NCI-H1092 (cell line): ENCODE data around the gene GNB1L.
"Not testable (repeated sequence)": the region's sequence is repeated elsewhere in the genome, so short reads cannot be mapped to it uniquely, and the experiment has no call there.

ENCODE experiments used
- DNase-seq: peaks from one replicate; lab custom pipeline; 2025; lab: John Stamatoyannopoulos, UW

The GNB1L gene

GRCh38 chr22:19889951-19890350 lies 35.3 kb upstream of the GNB1L start:
- DNase-seq: no peak

DNA sequence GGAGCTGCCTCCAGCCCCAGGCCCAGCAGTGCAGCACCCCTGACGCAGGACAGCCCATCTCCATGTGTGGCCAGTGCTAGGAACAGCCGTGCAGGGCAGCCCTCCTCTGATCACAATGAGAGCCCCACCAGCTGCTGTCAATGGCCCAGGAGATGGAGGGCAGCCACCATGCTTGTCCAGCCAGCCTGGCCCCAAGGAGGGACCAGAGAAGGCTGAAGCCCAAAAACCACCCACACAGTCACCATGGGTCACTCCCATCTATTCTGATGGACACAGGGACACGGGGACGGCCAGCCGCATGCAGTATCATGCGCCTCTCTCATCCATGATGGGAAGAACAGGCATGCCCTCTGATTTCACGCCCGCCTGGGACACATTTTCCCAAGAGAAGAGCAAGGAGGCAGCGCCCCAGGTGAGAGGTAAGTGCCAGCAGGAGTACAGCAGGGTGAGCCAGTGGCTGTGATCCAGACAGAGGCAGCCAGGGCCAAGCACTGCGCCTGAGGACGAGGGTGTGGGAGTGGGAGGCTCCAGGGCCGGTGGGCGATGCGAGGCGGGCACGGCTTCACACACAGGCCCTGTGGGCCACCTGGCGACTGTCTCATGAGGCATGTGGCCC lies 33.6 kb upstream of the GNB1L start:
- DNase-seq: no peak

GRCh38 chr22:19887256-19887985 lies 32.7 kb upstream of the GNB1L start:
- no peak for DNase-seq

DNA sequence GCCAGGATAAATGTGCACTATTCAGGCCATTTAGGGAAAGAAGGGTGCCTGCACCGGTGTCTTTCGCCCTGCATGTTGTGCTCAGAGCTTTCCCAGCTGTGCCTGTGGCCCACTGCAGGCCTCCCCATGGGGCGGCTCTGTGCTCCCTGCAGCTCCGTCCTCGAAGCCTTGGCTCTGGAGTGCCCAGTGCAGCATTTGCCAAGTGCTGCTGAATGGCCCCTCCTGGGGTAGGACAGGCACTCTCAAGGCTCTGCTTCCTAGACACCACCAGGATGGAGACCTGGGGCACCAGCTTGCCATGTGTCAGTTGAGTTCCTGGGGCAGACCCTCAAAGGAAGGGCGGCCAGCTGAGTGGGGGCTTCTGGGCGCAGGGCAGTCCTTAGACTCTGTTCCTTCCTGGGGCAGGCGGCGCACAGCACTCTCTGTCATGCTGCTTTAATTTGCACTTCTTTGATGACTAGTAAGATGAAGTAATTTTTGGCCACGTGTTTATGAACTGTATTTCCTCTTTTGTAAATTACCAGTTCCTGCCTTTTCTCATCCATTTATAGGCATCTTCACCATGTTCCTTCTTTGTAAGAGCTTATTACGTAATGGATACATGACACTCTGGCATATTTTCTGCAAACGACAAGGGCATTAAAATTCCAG lies 32.1 kb upstream of the GNB1L start:
- DNase-seq: no peak

DNA sequence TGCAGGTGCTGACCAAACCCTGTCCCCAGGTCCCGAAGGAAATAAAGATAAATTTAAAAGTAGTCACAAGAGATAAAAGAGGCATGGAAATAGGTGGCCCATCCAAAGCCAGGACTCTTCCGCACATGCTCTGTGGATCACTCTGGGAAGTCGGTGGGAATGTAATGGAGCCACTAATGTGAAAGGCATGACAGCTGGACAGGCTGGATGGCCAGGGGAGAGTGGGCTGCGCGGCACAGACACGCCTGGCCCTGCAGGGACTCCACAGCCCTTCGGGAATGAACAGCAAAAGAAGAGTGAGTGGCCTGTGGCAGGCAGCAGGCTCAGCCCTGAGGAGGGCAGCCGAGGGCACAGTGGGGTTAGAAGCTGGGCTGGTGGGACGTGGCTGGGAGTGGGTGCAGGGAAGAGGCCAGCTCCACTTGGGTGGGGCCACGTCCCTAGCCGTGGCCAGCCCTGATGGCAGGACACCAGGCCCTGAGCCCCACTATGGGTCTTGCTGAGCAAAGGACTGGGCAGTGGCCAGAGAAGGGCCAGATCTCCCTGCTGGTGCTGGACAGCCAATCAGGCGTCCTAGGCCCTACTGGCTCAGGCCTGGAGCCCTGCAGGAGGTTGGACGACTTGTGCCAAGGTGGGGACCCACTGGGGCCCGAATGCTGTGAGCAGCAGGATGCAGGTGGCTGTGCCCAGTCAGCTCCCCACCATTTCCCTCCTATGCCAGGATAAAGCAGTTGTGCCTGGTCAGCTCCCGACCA lies 31.3 kb upstream of the GNB1L start:
- no peak for DNase-seq

DNA sequence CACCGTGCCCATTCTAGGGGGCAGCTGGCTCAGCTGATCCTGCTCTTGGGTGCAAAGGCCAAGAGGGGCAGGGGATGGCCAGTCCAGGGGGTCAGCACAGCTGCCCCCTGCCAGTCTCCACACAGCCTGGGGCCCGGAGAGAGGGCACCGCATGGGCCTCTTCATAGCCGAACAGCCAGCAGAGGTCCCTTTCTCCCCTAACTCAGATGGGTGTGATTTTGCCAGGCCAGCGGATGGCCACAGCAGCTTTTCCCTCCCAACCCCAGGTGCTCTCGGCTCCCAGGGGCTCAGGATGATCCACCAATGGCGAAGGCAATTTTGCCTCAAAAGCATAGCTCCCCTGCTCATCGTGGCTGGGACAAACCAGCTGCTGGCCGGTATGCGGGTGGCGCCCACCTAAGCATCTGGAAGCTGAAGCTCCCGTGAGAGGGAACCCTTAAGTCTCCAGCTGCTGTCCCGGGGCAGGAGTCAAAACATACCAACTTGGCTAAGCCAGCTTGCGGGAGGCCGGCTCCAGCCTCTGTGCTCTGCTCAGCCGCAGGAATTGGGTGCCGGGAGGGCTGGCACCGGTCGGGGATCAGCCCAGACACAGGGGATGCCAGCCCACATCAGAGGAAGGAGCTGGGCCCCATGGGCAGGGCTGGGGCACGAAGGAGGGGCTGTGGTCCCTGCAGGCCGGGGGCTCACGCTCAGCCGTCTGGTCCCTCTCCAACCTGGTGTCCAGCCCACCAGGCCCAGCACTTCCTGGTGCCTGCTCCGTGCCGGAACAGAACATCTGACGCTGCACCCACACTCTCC lies 30.5 kb upstream of the GNB1L start:
- DNase-seq: no peak

GRCh38 chr22:19884161-19884953 lies 29.7 kb upstream of the GNB1L start:
- DNase-seq: no peak

- DNase-seq: not testable (repeated sequence)
Observed at GRCh38 chr22:19883446-19883845, 28.8 kb upstream of the GNB1L start.

DNA sequence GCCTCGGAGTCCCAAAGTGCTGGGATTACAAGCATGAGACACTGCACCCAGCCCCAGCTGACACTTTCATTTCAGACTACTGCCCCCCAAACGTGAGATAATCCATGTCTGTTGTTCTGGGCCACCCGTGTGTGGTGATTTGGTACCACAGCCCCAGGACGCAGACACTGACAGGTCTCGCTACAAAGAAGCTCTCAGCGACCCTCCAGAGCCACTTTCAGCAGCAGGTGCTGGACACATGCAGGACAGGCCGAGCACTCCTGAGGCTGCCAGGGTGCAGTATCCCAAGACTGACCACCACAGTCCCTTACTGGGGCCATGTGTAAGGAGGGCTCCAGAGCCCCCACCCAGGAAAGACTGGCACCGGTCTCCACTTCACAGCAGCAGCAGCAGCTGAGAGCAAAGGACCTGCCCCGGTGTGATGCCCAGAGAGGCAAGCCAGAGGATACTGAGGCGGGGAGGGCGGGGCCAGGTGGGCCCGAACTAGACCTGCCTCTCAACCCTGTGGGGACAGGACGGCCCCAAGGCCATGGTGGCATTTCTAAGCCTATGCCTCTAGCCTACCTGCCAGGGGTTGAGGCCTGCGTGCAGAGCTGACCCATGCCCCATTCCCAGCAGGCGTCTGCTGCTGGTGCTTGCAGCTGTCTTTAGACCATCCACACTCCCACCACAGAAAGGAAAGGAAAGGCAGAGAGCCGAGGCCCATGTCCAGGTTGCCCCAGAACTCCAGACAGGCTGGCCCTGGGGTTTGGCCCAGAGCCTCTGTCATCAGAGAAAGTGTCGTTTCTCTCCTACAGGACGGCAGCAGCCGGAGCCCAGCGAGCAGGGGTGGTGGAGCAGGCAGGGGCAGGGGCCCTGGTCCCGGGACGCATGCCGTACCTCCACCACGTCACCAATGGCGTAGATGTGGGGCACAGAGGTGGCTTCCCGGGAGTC lies 28.0 kb upstream of the GNB1L start:
- no peak for DNase-seq

DNA sequence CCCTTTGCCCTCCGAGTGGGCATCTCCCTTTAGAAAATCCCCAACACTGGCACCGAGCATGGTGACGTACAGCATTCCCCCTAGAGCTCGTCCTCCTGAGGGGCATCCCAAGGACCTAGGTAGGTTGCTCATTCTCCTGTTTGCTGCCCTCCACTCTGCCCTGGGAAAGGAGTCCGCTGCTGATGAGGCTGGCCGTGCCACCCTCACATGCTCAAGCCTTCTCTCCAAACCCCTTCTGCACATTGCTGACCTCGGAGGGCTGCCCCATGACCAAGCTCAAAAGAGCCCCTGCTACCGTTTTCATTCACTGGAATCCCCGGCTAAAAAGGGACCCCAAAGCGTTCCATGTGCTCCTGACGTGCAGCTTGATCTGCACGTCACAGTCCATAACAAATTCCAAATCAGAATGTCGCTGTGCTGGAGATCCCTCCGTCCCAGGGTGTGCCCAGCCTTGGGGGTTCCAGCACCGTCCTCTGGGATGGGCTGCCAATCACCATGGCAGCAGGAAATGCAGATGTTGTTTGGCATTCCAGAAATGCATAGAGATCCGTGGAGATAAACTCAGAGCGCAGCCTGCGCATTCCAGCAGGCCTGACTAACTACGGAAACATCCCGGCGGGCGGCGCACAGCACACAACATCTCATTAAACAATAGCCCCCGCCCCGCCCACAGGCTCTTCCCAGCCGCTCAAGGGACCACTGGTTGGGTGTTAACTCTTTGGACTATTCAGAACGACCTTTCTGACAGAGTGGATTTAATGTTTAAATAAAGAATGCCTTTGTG lies 26.3 kb upstream of the GNB1L start:
- no peak for DNase-seq

DNA sequence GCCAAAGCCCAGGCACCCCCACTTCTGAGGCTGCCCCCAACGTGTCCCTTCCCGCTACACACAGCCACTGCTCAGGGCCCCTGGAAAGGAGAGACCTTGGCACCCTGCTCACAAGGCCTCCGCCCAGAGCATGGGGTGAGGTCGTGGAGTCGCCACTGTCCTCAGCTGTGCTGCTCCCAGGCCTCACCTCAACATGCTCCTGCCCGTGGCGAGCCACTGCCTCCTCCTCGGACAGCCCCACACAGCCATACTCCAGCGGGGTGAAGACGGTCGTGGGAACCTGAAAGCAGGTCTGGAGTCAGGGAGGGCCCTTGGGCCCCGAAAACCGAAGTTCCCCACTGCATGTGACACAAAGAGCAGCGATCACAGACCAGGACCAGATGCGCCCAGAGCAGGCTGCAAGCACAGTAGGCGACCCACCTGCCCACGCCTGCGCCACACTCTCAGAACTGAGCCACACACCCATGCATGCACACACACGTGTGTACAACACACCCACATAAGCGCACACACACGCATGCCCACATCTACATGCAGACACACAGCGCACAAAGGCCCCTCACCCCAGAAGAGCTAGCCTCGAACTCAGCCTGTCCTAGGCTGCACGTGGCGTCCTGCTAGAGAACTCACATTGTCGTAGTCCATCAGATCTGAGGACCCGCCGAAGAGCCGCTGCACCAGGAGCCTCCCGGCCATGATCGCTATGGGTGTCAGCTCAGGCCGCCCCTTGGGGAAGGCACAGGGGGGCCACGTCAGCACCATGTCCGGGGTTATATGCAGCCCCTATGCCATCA lies 25.5 kb upstream of the GNB1L start:
- DNase-seq: no peak

GRCh38 chr22:19879643-19879991 lies 24.9 kb upstream of the GNB1L start:
- DNase-seq: no peak

DNA sequence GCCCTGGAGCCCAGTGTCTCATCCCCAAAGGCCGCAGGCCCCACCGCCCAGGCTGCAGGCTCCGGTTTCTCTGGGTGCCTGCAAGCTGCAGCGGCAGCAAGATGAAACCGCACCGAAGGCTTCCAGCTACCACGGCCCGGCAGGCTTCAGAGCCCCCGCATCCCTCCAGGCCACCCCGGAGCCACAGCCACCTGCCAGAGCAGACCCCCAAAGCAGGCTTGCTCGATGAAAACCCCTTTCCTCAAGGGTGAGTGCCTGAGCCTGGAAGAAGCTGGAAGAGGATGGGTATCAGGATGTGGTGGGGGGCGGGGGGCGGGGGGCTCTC lies 24.5 kb upstream of the GNB1L start:
- DNase-seq: no peak

DNA sequence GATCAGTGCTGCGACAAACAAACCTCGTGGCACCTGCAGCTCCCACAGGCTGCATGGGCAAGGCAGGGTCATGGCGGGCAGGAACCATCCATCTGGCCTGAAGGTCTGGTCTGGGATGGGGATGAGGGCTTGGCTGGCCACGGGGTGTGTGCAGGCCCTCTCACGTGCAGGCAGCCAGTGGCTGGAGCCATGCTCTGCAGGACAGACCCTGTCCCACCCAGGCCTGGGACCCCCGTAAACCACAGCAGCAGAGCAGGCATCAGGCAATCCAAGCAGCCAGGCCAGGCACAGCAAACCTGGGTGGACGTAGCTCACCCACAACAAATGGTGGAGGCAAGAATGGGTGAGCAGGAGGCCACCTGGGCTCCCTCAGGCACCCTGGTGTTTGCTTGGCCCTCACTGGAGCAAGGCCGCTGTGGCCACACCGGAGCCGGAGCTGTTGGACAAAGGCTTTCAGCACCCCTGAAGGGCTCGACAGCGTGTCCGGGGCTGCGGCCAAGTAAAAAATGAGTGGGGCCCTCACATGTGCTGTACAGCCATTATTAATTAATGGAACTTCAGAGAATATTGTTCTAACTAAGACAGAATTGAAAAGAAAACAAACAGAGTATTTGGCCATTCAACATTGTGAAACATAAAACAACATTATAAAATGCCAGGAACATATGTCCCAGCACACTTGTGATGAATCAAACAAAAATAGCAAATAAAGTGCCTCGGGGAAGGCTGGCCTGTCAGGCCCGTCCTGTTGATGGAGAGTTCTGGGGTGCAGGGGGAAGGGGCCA lies 24.0 kb upstream of the GNB1L start:
- DNase-seq: no peak

DNA sequence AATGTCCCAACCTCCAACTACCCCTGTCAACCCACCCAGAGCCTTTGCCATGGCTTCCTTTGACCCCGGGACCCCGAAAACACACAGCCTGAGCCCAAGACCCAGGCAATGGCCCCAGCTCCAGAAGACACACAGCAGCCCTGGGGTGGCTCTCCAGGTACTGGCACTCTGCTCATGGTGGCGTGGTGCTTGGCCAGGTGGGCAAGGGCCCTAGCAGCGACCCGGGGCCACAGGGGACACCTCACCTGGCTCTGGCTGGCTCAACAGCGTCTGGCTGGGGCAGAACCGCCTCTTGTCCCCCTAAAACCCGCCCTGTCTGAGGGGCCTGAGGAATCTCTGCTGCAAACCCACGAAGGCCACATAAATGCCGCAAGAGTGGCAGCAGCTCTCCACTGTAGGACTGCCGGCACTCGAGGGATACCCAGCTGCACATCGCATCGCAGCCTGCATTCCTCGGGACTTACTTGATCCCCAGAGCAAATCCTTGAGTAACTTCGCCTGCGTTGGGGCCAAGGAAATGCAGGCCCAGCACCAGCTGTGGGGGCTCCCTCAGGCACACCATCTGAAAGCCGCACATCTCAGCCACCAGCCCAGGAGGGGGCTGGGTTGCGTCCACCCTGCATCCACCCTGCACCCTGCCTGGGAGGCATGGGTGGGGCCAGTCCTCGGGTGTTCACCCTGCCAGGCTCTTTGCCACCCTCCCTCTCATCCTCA lies 23.1 kb upstream of the GNB1L start:
- DNase-seq: no peak

DNA sequence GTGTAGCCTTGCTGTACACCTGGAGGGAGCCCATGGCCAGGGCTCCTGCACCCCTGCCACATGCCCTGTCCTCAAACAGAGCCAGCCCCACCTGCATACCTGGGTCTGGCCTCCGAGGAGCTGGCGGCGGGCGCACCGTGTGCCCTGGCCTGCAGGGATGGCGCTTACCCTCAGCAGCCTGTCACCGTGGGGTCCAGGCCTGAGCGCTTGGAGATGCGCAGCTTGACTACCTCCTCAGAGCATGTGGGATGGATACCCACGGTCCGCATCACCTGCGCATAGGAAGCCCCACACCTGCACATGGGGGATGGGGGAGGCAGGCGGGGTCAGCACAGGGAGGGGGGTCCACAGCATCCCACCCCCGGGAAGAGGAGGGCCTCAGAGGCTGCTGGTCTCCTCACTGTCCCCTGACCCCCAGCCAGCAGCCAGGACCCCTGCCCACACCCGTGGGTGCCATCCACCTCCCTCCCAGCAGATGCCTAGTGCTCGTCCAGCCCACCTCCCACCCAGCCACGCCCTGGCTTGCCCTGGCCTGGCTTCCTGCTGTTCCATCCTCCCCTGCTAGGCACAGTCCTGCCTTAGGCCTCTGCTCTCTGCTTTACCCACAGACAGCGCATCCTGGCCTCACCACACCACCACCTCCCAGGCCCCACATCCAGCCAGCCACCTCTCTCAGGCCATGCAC lies 22.4 kb upstream of the GNB1L start:
- DNase-seq: no peak
